Suprapubic skin (tissue), 4 donors: ENCODE measurements around the gene VIPR1. TPM values are rescaled to one million over a fixed set of nuclear protein-coding genes. Genes with fewer than 3 reads are reported as not detected.

Experiments
- DNase-seq, 2 donors: peaks; one replicate each; pipeline ENCODE4 v3.0.0-alpha.2; 2019; ENCODE audit warnings: low spot score in 2 of 2
- H3K27ac ChIP-seq: fragments of 200-600 bp; sonication (generic); one replicate; pipeline ENCODE4 v1.5.1; 2019
- H3K27me3 ChIP-seq: fragments of 200-600 bp; sonication (generic); one replicate; pipeline ENCODE4 v1.5.1; 2019
- H3K36me3 ChIP-seq: fragments of 200-600 bp; sonication (generic); one replicate; pipeline ENCODE4 v1.5.1; 2019
- H3K4me1 ChIP-seq: fragments of 200-600 bp; sonication (generic); one replicate; pipeline ENCODE4 v1.5.1; 2019
- H3K4me3 ChIP-seq: fragments of 200-600 bp; sonication (generic); one replicate; pipeline ENCODE4 v1.5.1; 2019; ENCODE audit warnings: mild to moderate bottlenecking
- H3K9me3 ChIP-seq: fragments of 200-600 bp; sonication (generic); one replicate; pipeline ENCODE4 v1.5.1; 2019
- CTCF ChIP-seq, 2 donors: fragments of 200-600 bp in 1 of 2; fragments of 450-650 bp in 1 of 2; sonication (generic) in 1 of 2; IDR thresholded peaks; one replicate each; pipeline ENCODE4 v1.5.1; 2016 to 2019; ENCODE audit warnings: antibody characterized with exemption in 2 of 2, mild to moderate bottlenecking in 1 of 2, moderate library complexity in 1 of 2
- EP300 ChIP-seq: sonication (generic); formaldehyde crosslinking; IDR thresholded peaks from one replicate; pipeline ENCODE4 v1.6.1; 2017; ENCODE audit warnings: antibody characterized with exemption
- POLR2A ChIP-seq, 2 donors: fragments of 450-650 bp; IDR thresholded peaks; one replicate each; pipeline ENCODE4 v1.6.1; 2017; ENCODE audit warnings: antibody characterized with exemption in 2 of 2, mild to moderate bottlenecking in 2 of 2, moderate library complexity in 2 of 2
- POLR2AphosphoS5 ChIP-seq, 3 donors: sonication (generic); formaldehyde crosslinking; IDR thresholded peaks; one replicate each; pipeline ENCODE4 v1.6.1; 2017; ENCODE audit warnings: antibody characterized with exemption in 3 of 3
- WGBS: methylation state at CpG from one replicate; pipeline ENCODE4 v1.1.5; 2018; 5-methylcytosine and 5-hydroxymethylcytosine counted together
- total RNA-seq, 4 donors: library from RNA; depleted of rRNA; stranded (reverse); fragments of >200 nt; gene quantifications; one replicate each; pipeline ENCODE4 v1.1.0, GENCODE V29; 2016

The VIPR1 gene
- total RNA-seq, 4 donors from 2014 or later = 39.8 to 148 (median 74.3) TPM

- no peaks in the 10 kb centered on the region for H3K27me3 ChIP-seq
- peaks cover 12% of the 10 kb centered on the region for H3K36me3 ChIP-seq
- DNase-seq = no peak
- no peak overlapping the region for H3K4me3 ChIP-seq
- H3K27ac ChIP-seq = no peak overlapping the region
- H3K9me3 ChIP-seq = no peaks in the 10 kb centered on the region
- WGBS = 67% methylated on average over 4 of the region's 4 CpGs
- TF ChIP-seq POLR2A (IDR thresholded peaks at IDR 0.05) (no peak), POLR2AphosphoS5 (IDR thresholded peaks at IDR 0.05) (no peak), CTCF (IDR thresholded peaks at IDR 0.05) (no peak), EP300 (no peak)
- peaks cover 47% of the 10 kb centered on the region for H3K4me1 ChIP-seq
Measured at GRCh38 chr3:42520906-42521305, 18.5 kb downstream of the VIPR1 start.

- no peak for DNase-seq
- H3K9me3 ChIP-seq = no peaks in the 10 kb centered on the region
- no peak for TF ChIP-seq POLR2AphosphoS5 (IDR thresholded peaks at IDR 0.05)
- no peak for TF ChIP-seq CTCF (IDR thresholded peaks at IDR 0.05)
- no peak for TF ChIP-seq EP300
- TF ChIP-seq POLR2A (IDR thresholded peaks at IDR 0.05) = no peak
- 94% methylated on average over 3 of the region's 3 CpGs for WGBS
- H3K4me1 ChIP-seq = peaks cover 15% of the 10 kb centered on the region
- H3K36me3 ChIP-seq = peaks cover 12% of the 10 kb centered on the region
- H3K27me3 ChIP-seq = no peaks in the 10 kb centered on the region
- H3K27ac ChIP-seq = no peak overlapping the region
- no peak overlapping the region for H3K4me3 ChIP-seq
Measured at GRCh38 chr3:42524751-42525150, 22.3 kb downstream of the VIPR1 start.

- H3K36me3 ChIP-seq = peaks cover 12% of the 10 kb centered on the region
- TF ChIP-seq POLR2AphosphoS5 (IDR thresholded peaks at IDR 0.05) (no peak), EP300 (no peak), CTCF (IDR thresholded peaks at IDR 0.05) (no peak), POLR2A (IDR thresholded peaks at IDR 0.05) (no peak)
- no peak overlapping the region for H3K4me3 ChIP-seq
- peaks cover 11% of the 10 kb centered on the region for H3K4me1 ChIP-seq
- 100% methylated on average over 1 of the region's 4 CpGs for WGBS
- DNase-seq = no peak
- no peaks in the 10 kb centered on the region for H3K9me3 ChIP-seq
- H3K27ac ChIP-seq = no peak overlapping the region
- H3K27me3 ChIP-seq = no peaks in the 10 kb centered on the region
Measured at GRCh38 chr3:42525212-42525611, 22.8 kb downstream of the VIPR1 start.

- 77% methylated on average over 11 of the region's 13 CpGs for WGBS
- H3K27me3 ChIP-seq = no peaks in the 10 kb centered on the region
- peaks cover 4% of the 10 kb centered on the region for H3K4me1 ChIP-seq
- H3K36me3 ChIP-seq = peaks cover 14% of the 10 kb centered on the region
- no peak for DNase-seq
- no peak overlapping the region for H3K27ac ChIP-seq
- TF ChIP-seq EP300 (no peak), POLR2A (IDR thresholded peaks at IDR 0.05) (no peak), CTCF (IDR thresholded peaks at IDR 0.05) (no peak), POLR2AphosphoS5 (IDR thresholded peaks at IDR 0.05) (no peak)
- no peaks in the 10 kb centered on the region for H3K9me3 ChIP-seq
- no peak overlapping the region for H3K4me3 ChIP-seq
Measured at GRCh38 chr3:42525736-42526345, 23.4 kb downstream of the VIPR1 start.

GRCh38 chr3:42526616-42527367, 24.3 kb downstream of the VIPR1 start:
- Histone ChIP-seq H3K27ac (no peak overlapping the region), H3K27me3 (no peaks in the 10 kb centered on the region), H3K36me3 (peaks cover 17% of the 10 kb centered on the region), H3K9me3 (no peaks in the 10 kb centered on the region), H3K4me3 (no peak overlapping the region), H3K4me1 (no peaks in the 10 kb centered on the region)
- TF ChIP-seq POLR2AphosphoS5 (IDR thresholded peaks at IDR 0.05) = no peak
- DNase-seq = no peak
- 56% methylated on average over 13 of the region's 15 CpGs for WGBS
